ENCODE data around the gene NDUFB10.

NDUFB10 gene

GRCh38 chr16:1992704-1993317 is 33.5 kb downstream of the NDUFB10 start:
- H3K4me3 ChIP-seq (ENCODE audit: low read depth, low read length), result no peak overlapping the region
- TF ChIP-seq CTCF (IDR thresholded peaks at IDR 0.05; ENCODE audit: low read depth, low read length), result no peak

- TF ChIP-seq CTCF (IDR thresholded peaks at IDR 0.05; ENCODE audit: low read depth, low read length), result no peak
Measured at GRCh38 chr16:1993731-1994131, 34.4 kb downstream of the NDUFB10 start.

GRCh38 chr16:1997494-1998359 is 38.4 kb downstream of the NDUFB10 start:
- no peak for TF ChIP-seq CTCF (IDR thresholded peaks at IDR 0.05; ENCODE audit: low read depth, low read length)
- H3K4me3 ChIP-seq (ENCODE audit: low read depth, low read length), result no peak overlapping the region

More at GRCh38 chr16:1993731-1994131, 34.4 kb downstream of the NDUFB10 start:
- no peak overlapping the region for H3K4me3 ChIP-seq (ENCODE audit: low read depth, low read length)

GRCh38 chr16:1998360-1998835 is 39.1 kb downstream of the NDUFB10 start:
- no peak for TF ChIP-seq CTCF (IDR thresholded peaks at IDR 0.05; ENCODE audit: low read depth, low read length)
- H3K4me3 ChIP-seq (ENCODE audit: low read depth, low read length), result no peak overlapping the region

- no peak for TF ChIP-seq CTCF (IDR thresholded peaks at IDR 0.05; ENCODE audit: low read depth, low read length)
- H3K4me3 ChIP-seq (ENCODE audit: low read depth, low read length), result no peak overlapping the region
Measured at GRCh38 chr16:1998852-1999801, 39.8 kb downstream of the NDUFB10 start.

GRCh38 chr16:1999866-2000514 is 40.7 kb downstream of the NDUFB10 start:
- no peak overlapping the region for H3K4me3 ChIP-seq (ENCODE audit: low read depth, low read length)
- TF ChIP-seq CTCF (IDR thresholded peaks at IDR 0.05; ENCODE audit: low read depth, low read length), result no peak
